ENCODE measurements around the gene SRGAP2C. TPM values are rescaled to one million over a fixed set of nuclear protein-coding genes. Genes with fewer than 3 reads are reported as not detected.
"Not testable (repeated sequence)": the region's sequence is repeated elsewhere in the genome, so short reads cannot be mapped to it uniquely, and the experiment has no call there.

The SRGAP2C gene
- total RNA-seq, 1 experiment from 2014 or later: 49.9 TPM

DNA sequence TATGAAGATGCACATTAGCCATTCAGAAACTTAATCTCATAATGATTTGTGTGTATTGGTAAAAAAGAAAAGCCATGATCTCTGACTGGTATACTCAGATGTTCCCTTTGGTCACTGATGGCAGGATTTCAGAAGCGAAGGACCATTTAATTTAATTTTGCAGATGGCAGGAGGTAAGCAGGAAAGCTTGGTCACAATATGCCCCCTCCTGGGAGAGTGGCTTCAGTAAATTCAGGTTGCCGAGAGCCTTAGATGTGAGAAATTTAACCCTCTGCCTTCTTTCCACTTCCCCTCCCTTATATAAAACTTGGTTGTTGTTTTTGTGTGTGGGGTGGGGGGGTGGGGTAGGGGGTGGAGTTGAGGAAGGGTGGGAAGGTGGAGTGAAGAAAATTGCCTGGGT lies 72.9 kb downstream of the SRGAP2C start:
- H3K27ac ChIP-seq; BruUV-seq (replicated peaks); H2AFZ ChIP-seq; H3K36me3 ChIP-seq (ENCODE audit: low read depth); H3F3A ChIP-seq (ENCODE audit: insufficient read depth, low read depth); H3K9me3 ChIP-seq (ENCODE audit: insufficient read depth, low read depth); intact Hi-C loops (cut with micrococcal nuclease; ENCODE audit: unreplicated experiment); H3K9me2 ChIP-seq (ENCODE audit: insufficient read depth); H3K79me2 ChIP-seq (ENCODE audit: low read depth); H3K4me3 ChIP-seq; CTCF ChIA-PET; H4K20me1 ChIP-seq (ENCODE audit: insufficient read depth); POLR2A ChIA-PET (ENCODE audit: unreplicated experiment); DNase-seq; H3K4me2 ChIP-seq; H3K4me1 ChIP-seq (replicated peaks; ENCODE audit: insufficient read depth); H3K27me3 ChIP-seq (ENCODE audit: insufficient read depth, low read depth): not testable (repeated sequence)

DNA sequence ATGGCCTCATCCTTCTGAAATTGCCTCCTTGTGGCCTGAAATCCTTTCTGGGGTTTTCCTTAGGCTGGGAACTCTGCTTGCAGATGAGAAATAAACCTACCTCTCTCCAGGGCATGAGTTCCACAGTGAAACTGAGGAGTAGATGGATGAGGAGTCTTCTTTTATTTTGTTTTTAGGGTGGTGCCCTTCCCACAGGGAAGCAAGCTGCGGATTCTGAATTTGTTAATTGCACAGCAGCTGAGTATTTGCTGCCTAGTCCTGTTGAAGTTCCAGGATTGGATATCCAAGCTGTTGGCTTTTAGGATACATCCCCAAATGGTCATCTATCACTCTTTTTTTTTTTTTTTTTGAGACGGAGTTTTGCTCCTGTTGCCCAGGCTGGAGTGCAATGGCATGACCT lies 73.4 kb downstream of the SRGAP2C start:
- H3K36me3 ChIP-seq (ENCODE audit: low read depth); H3K4me1 ChIP-seq (replicated peaks; ENCODE audit: insufficient read depth); BruUV-seq (replicated peaks); intact Hi-C loops (cut with micrococcal nuclease; ENCODE audit: unreplicated experiment); H3K27ac ChIP-seq; DNase-seq; H3K27me3 ChIP-seq (ENCODE audit: insufficient read depth, low read depth); H3K4me2 ChIP-seq; H3K79me2 ChIP-seq (ENCODE audit: low read depth); H4K20me1 ChIP-seq (ENCODE audit: insufficient read depth); CTCF ChIA-PET; H3K9me3 ChIP-seq (ENCODE audit: insufficient read depth, low read depth); H2AFZ ChIP-seq; POLR2A ChIA-PET (ENCODE audit: unreplicated experiment); H3K4me3 ChIP-seq; H3F3A ChIP-seq (ENCODE audit: insufficient read depth, low read depth); H3K9me2 ChIP-seq (ENCODE audit: insufficient read depth): not testable (repeated sequence)

DNA sequence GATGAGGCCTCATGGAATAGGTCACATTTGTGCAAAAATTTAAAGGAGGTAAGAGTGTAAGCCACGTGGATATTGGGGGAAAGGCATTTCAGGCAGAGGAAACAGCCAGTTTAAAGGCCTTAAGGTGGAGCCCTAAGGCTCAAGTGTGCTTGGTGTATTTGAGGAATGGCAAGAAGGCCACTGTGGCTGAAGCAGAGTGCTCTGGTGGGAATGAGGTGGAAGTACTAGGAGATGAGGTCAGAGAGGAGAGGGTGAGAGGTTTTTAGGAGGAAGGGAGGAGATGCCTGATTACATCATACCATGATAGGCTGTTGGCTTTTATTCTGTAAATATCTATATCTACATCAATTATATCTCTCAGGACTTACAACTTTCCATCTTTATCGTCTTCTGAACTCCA lies 75.4 kb downstream of the SRGAP2C start:
- intact Hi-C loops (cut with micrococcal nuclease; ENCODE audit: unreplicated experiment); H3K4me3 ChIP-seq; CTCF ChIA-PET: not testable (repeated sequence)

DNA sequence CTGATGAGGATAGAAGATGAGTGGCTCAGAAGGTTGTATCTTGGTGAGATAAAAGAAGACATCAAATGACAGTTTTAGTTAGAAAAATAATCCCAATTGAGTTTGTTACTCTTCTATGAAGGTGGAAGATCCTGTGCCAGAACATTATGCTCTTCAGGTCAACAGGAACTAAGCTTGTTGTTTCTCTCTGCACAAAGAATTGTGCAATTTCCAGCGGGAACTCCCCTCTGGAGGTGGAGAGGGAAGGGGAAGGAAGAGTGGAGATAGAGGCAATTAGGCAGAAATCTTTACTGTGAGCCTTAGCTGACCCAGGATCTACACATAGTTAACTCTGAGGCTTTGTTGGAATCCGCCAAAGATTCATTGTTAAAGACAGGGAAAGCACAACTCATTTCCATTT lies 77.4 kb downstream of the SRGAP2C start:
- intact Hi-C loops (cut with micrococcal nuclease; ENCODE audit: unreplicated experiment); BruUV-seq (replicated peaks): not testable (repeated sequence)

More for the DNA sequence above, 75.4 kb downstream of the SRGAP2C start:
- H3K27ac ChIP-seq; H3K9me3 ChIP-seq (ENCODE audit: insufficient read depth, low read depth); H3F3A ChIP-seq (ENCODE audit: insufficient read depth, low read depth); H3K9me2 ChIP-seq (ENCODE audit: insufficient read depth); H4K20me1 ChIP-seq (ENCODE audit: insufficient read depth); DNase-seq; H3K27me3 ChIP-seq (ENCODE audit: insufficient read depth, low read depth); H3K36me3 ChIP-seq (ENCODE audit: low read depth); H3K4me1 ChIP-seq (replicated peaks; ENCODE audit: insufficient read depth); H3K79me2 ChIP-seq (ENCODE audit: low read depth); H2AFZ ChIP-seq; BruUV-seq (replicated peaks); H3K4me2 ChIP-seq; POLR2A ChIA-PET (ENCODE audit: unreplicated experiment): not testable (repeated sequence)

DNA sequence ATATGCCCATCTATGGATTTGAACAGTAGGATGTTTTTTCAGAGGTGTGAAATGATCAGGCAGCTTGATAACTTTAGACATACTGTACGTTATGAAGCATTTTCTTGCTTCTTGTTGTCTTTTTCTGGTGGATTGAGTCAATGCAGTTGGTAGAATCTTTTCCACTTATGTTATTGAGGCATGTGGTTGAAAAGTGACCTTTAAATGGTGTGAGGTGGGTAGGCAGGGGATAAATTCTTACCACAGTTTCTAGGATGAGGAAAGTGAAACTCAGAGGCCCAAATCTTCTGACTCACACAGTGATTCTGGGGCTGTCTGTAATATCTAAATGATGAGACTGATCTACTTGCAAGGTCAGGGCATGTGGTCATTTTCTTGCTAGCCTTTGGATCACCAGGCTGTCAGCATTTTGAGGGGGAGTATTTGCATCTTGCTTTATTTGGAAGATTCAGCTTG lies 79.0 kb downstream of the SRGAP2C start:
- H2AFZ ChIP-seq; H4K20me1 ChIP-seq (ENCODE audit: insufficient read depth); H3K4me3 ChIP-seq; H3K27me3 ChIP-seq (ENCODE audit: insufficient read depth, low read depth); intact Hi-C loops (cut with micrococcal nuclease; ENCODE audit: unreplicated experiment); H3K79me2 ChIP-seq (ENCODE audit: low read depth); H3K4me2 ChIP-seq; CTCF ChIA-PET; POLR2A ChIA-PET (ENCODE audit: unreplicated experiment); H3K36me3 ChIP-seq (ENCODE audit: low read depth); BruUV-seq (replicated peaks); H3F3A ChIP-seq (ENCODE audit: insufficient read depth, low read depth); H3K9me3 ChIP-seq (ENCODE audit: insufficient read depth, low read depth); H3K4me1 ChIP-seq (replicated peaks; ENCODE audit: insufficient read depth); H3K9me2 ChIP-seq (ENCODE audit: insufficient read depth): not testable (repeated sequence)
- H3K27ac ChIP-seq: peak overlapping the region; percentile 63
- peak in 1 of 2 experiments; percentile 65 for DNase-seq

More for the DNA sequence above, 77.4 kb downstream of the SRGAP2C start:
- H4K20me1 ChIP-seq (ENCODE audit: insufficient read depth); POLR2A ChIA-PET (ENCODE audit: unreplicated experiment); H2AFZ ChIP-seq; H3K27me3 ChIP-seq (ENCODE audit: insufficient read depth, low read depth); H3K4me3 ChIP-seq; H3K79me2 ChIP-seq (ENCODE audit: low read depth); H3F3A ChIP-seq (ENCODE audit: insufficient read depth, low read depth); H3K9me2 ChIP-seq (ENCODE audit: insufficient read depth); H3K4me2 ChIP-seq; H3K4me1 ChIP-seq (replicated peaks; ENCODE audit: insufficient read depth); H3K27ac ChIP-seq; H3K9me3 ChIP-seq (ENCODE audit: insufficient read depth, low read depth); H3K36me3 ChIP-seq (ENCODE audit: low read depth); CTCF ChIA-PET; DNase-seq: not testable (repeated sequence)

DNA sequence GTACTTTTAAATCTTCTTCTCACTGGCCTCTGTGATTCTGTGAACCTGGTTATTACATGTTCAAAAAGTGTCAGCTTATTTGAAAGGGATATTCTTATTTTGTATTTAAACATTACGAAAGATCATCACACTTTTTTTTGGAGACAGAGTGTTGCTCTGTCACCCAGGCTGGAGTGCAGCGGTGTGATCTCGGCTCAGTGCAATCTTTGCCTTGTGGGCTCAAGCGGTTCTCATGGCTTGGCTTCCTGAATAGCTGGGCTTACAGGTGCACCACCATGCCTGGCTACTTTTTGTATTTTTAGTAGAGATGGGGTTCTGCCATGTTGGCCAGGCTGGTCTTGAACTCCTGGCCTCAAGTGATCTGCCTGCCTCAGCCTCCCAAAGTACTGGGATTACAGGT lies 82.3 kb downstream of the SRGAP2C start:
- H2AFZ ChIP-seq; BruUV-seq (replicated peaks); H3K4me1 ChIP-seq (replicated peaks; ENCODE audit: insufficient read depth); H3K79me2 ChIP-seq (ENCODE audit: low read depth); H3K27ac ChIP-seq; H3K4me2 ChIP-seq; H3K9me2 ChIP-seq (ENCODE audit: insufficient read depth); DNase-seq; POLR2A ChIA-PET (ENCODE audit: unreplicated experiment); H4K20me1 ChIP-seq (ENCODE audit: insufficient read depth); H3F3A ChIP-seq (ENCODE audit: insufficient read depth, low read depth); CTCF ChIA-PET; H3K4me3 ChIP-seq; H3K9me3 ChIP-seq (ENCODE audit: insufficient read depth, low read depth); intact Hi-C loops (cut with micrococcal nuclease; ENCODE audit: unreplicated experiment); H3K27me3 ChIP-seq (ENCODE audit: insufficient read depth, low read depth); H3K36me3 ChIP-seq (ENCODE audit: low read depth): not testable (repeated sequence)

DNA sequence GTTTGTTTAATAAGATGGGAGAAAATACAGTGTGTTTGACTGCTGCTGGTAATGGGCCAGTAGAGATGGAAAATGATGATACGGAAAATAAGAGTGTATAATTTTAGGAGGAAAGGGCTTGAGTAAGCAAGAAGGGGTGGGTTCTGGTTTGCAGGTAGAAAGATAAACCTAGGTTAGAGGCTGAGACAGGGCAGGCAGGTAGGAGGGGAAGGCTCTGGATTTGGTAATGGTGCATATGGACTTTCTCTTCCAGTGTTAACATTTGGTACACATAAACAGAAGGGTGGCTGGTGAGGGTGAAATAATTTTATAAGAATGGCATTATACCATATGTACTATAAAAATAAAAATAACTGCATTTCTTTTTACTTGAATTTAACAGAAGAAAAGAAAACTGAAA lies 84.5 kb downstream of the SRGAP2C start:
- H2AFZ ChIP-seq; H4K20me1 ChIP-seq (ENCODE audit: insufficient read depth); H3K4me1 ChIP-seq (replicated peaks; ENCODE audit: insufficient read depth); H3K27ac ChIP-seq; H3K36me3 ChIP-seq (ENCODE audit: low read depth); intact Hi-C loops (cut with micrococcal nuclease; ENCODE audit: unreplicated experiment); DNase-seq; H3F3A ChIP-seq (ENCODE audit: insufficient read depth, low read depth); BruUV-seq (replicated peaks); POLR2A ChIA-PET (ENCODE audit: unreplicated experiment); H3K9me3 ChIP-seq (ENCODE audit: insufficient read depth, low read depth); H3K4me3 ChIP-seq; CTCF ChIA-PET; H3K9me2 ChIP-seq (ENCODE audit: insufficient read depth); H3K79me2 ChIP-seq (ENCODE audit: low read depth); H3K4me2 ChIP-seq; H3K27me3 ChIP-seq (ENCODE audit: insufficient read depth, low read depth): not testable (repeated sequence)

DNA sequence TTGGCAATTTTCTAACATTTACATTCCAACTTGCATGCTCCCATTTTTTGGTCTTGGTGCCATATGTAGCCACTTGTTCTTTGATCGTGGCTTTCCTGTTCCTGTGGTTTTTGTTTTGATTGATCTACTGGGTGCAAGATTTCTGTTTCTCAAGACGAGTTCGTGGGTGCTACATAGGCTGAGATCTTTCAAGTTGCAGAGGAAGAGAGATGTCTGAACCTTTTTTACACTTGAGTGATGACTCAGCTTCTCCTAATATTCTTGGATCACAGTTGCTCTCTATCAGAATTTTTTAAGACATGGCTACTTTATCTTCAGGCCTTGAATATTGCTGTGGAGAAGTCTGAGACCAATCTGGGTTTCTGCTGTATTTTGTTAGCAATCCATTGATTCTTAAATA lies 85.2 kb downstream of the SRGAP2C start:
- intact Hi-C loops (cut with micrococcal nuclease; ENCODE audit: unreplicated experiment); H3K4me2 ChIP-seq; POLR2A ChIA-PET (ENCODE audit: unreplicated experiment); H3K4me1 ChIP-seq (replicated peaks; ENCODE audit: insufficient read depth); H3K79me2 ChIP-seq (ENCODE audit: low read depth); H2AFZ ChIP-seq; BruUV-seq (replicated peaks); H3K9me2 ChIP-seq (ENCODE audit: insufficient read depth); H3K36me3 ChIP-seq (ENCODE audit: low read depth); H3K4me3 ChIP-seq; H3K9me3 ChIP-seq (ENCODE audit: insufficient read depth, low read depth); H3K27me3 ChIP-seq (ENCODE audit: insufficient read depth, low read depth); H3K27ac ChIP-seq; H4K20me1 ChIP-seq (ENCODE audit: insufficient read depth); CTCF ChIA-PET; DNase-seq; H3F3A ChIP-seq (ENCODE audit: insufficient read depth, low read depth): not testable (repeated sequence)

Data from PC-9 (cell line).